H1 (cell line): ENCODE results near the gene TGM5. TPM values are rescaled to one million over a fixed set of nuclear protein-coding genes. Genes with fewer than 3 reads are reported as not detected.

Experiments
- CTCF ChIA-PET: fragments of 300-600 bp; sonication (Branson Sonifier 250); formaldehyde crosslinking; loops from one replicate; lab custom pipeline; 2021; ENCODE audit not compliant: partially characterized antibody; lab: Charles Lee
- POLR2A ChIA-PET: fragments of 300-600 bp; sonication (Branson Sonifier 250); formaldehyde crosslinking; loops from one replicate; lab custom pipeline; 2021; ENCODE audit warnings: inconsistent platforms; ENCODE audit not compliant: partially characterized antibody; lab: Charles Lee
- DNase-seq, 2 experiments: peaks; one replicate each; pipeline versions ENCODE4 v3.0.0 to v3.0.0-alpha.2; 2010 to 2022; ENCODE audit warnings: low spot score in 2 of 2, low read depth in 1 of 2, mixed read lengths in 1 of 2
- FAIRE-seq: peaks from 2 replicates; lab custom pipeline; 2011; peaks lifted over from hg19 to GRCh38; lab: Jason Lieb, UNC
- H2AFZ ChIP-seq: 2 replicates; pipeline ENCODE4 v1.8.1; 2012; ENCODE audit warnings: low read length, inconsistent platforms
- H2AK5ac ChIP-seq: 2 replicates; pipeline ENCODE4 v1.6.1; 2013; ENCODE audit warnings: low read depth, low read length
- H2BK120ac ChIP-seq: replicated peaks from 2 replicates; pipeline ENCODE3; 2013; ENCODE audit warnings: low read depth, low read length, inconsistent platforms
- H2BK12ac ChIP-seq: 2 replicates; pipeline ENCODE4 v1.6.1; 2013; ENCODE audit warnings: low read depth, low read length
- H2BK15ac ChIP-seq: 2 replicates; pipeline ENCODE4 v1.6.1; 2013; ENCODE audit warnings: low read length
- H2BK20ac ChIP-seq: 2 replicates; pipeline ENCODE4 v1.6.1; 2013; ENCODE audit warnings: low read length
- H2BK5ac ChIP-seq: 2 replicates; pipeline ENCODE4 v1.6.1; 2013; ENCODE audit warnings: low read depth, low read length
- H3K14ac ChIP-seq: 2 replicates; pipeline ENCODE4 v1.6.1; 2013; ENCODE audit warnings: inconsistent platforms; ENCODE audit not compliant: insufficient read length
- H3K18ac ChIP-seq: 2 replicates; pipeline ENCODE4 v1.6.1; 2013; ENCODE audit warnings: low read length; ENCODE audit errors: extremely low read depth
- H3K23ac ChIP-seq: 2 replicates; pipeline ENCODE4 v1.6.1; 2013; ENCODE audit warnings: inconsistent platforms; ENCODE audit not compliant: insufficient read length
- H3K23me2 ChIP-seq: 2 replicates; pipeline ENCODE4 v1.6.1; 2013; ENCODE audit warnings: low read depth, low read length
- H3K27ac ChIP-seq: 2 replicates; pipeline ENCODE4 v1.6.1; 2011; ENCODE audit warnings: low read depth, low read length, inconsistent platforms
- H3K27me3 ChIP-seq, 4 experiments: replicated peaks in 1 of 4; 1 replicate in 1 of 4; 2 replicates in 3 of 4; pipeline versions ENCODE4 v1.6.1 to v1.8.1; 2011 to 2013; ENCODE audit warnings: low read length in 3 of 4, mild to moderate bottlenecking in 3 of 4, inconsistent platforms in 2 of 4, mixed read lengths in 2 of 4, moderate library complexity in 1 of 4; ENCODE audit not compliant: control insufficient read depth in 3 of 4, insufficient read depth in 3 of 4; ENCODE audit errors: extremely low read depth in 1 of 4
- H3K36me3 ChIP-seq, 4 experiments: 2 replicates each; pipeline versions ENCODE4 v1.6.1 to v1.8.1; 2011 to 2013; ENCODE audit warnings: mild to moderate bottlenecking in 4 of 4, low read length in 3 of 4, moderate library complexity in 2 of 4, control low read depth in 1 of 4, inconsistent platforms in 1 of 4; ENCODE audit not compliant: insufficient read depth in 4 of 4, control insufficient read depth in 2 of 4
- H3K4ac ChIP-seq: replicated peaks from 2 replicates; pipeline ENCODE3; 2013; ENCODE audit warnings: low read length, low read depth, mixed read lengths, inconsistent platforms; ENCODE audit not compliant: insufficient read length
- H3K4me1 ChIP-seq, 4 experiments: replicated peaks in 1 of 4; 1 replicate in 1 of 4; 2 replicates in 3 of 4; pipeline versions ENCODE4 v1.6.1 to v1.8.1; 2011 to 2013; ENCODE audit warnings: low read length in 3 of 4, inconsistent platforms in 2 of 4, mixed read lengths in 1 of 4; ENCODE audit not compliant: insufficient read depth in 4 of 4, control insufficient read depth in 3 of 4
- H3K4me2 ChIP-seq, 2 experiments: 2 replicates each; pipeline versions ENCODE4 v1.6.1 to v1.8.1; 2011 to 2013; ENCODE audit warnings: low read depth in 2 of 2, low read length in 2 of 2, control low read depth in 1 of 2, inconsistent platforms in 1 of 2, mild to moderate bottlenecking in 1 of 2; ENCODE audit not compliant: insufficient read depth in 1 of 2
- H3K4me3 ChIP-seq, 4 experiments: fragments of 200-600, 300-600 bp in 1 of 4; sonication (generic), shearing (Covaris generic), sonication (Bioruptor Twin) in 1 of 4; 2 replicates each; pipeline versions ENCODE4 v1.5.1 to v1.8.1; 2011 to 2016; ENCODE audit warnings: low read length in 4 of 4, low read depth in 3 of 4, control low read depth in 2 of 4, inconsistent platforms in 2 of 4, mild to moderate bottlenecking in 2 of 4, mixed read lengths in 1 of 4, moderate library complexity in 1 of 4; ENCODE audit not compliant: insufficient read depth in 2 of 4; ENCODE audit errors: extremely low read depth in 1 of 4
- H3K56ac ChIP-seq: replicated peaks from 2 replicates; pipeline ENCODE3; 2013; ENCODE audit warnings: low read depth, mild to moderate bottlenecking, mixed read lengths, low read length, inconsistent platforms; ENCODE audit not compliant: insufficient read length
- H3K79me1 ChIP-seq: 2 replicates; pipeline ENCODE4 v1.6.1; 2013; ENCODE audit warnings: low read depth, low read length, control low read depth
- H3K79me2 ChIP-seq, 2 experiments: 2 replicates each; pipeline versions ENCODE4 v1.6.1 to v1.8.1; 2012 to 2013; ENCODE audit warnings: low read length in 2 of 2, mild to moderate bottlenecking in 2 of 2, inconsistent platforms in 1 of 2; ENCODE audit not compliant: insufficient read depth in 2 of 2, control insufficient read depth in 1 of 2
- H3K9ac ChIP-seq, 4 experiments: replicated peaks in 1 of 4; 1 replicate in 1 of 4; 2 replicates in 3 of 4; pipeline versions ENCODE4 v1.6.1 to v1.8.1; 2011 to 2013; ENCODE audit warnings: low read depth in 3 of 4, low read length in 3 of 4, control low read depth in 2 of 4, mild to moderate bottlenecking in 2 of 4, moderate library complexity in 2 of 4, inconsistent platforms in 1 of 4; ENCODE audit errors: extremely low read depth in 1 of 4
- H3K9me3 ChIP-seq, 2 experiments: 2 replicates each; pipeline versions ENCODE4 v1.6.1 to v1.8.1; 2012 to 2013; ENCODE audit warnings: mild to moderate bottlenecking in 2 of 2, moderate library complexity in 2 of 2, control low read depth in 1 of 2, inconsistent platforms in 1 of 2, low read depth in 1 of 2, low read length in 1 of 2, mixed read lengths in 1 of 2; ENCODE audit not compliant: insufficient read depth in 2 of 2
- H4K20me1 ChIP-seq, 2 experiments: replicated peaks in 1 of 2; 2 replicates each; pipeline versions ENCODE3 to v1.8.1; 2011 to 2013; ENCODE audit warnings: inconsistent platforms in 2 of 2, low read length in 2 of 2, mild to moderate bottlenecking in 1 of 2; ENCODE audit not compliant: insufficient read depth in 2 of 2, control insufficient read depth in 1 of 2
- H4K5ac ChIP-seq: 2 replicates; pipeline ENCODE4 v1.6.1; 2013; ENCODE audit warnings: low read length, low read depth, mixed read lengths, inconsistent platforms; ENCODE audit not compliant: insufficient read length
- H4K8ac ChIP-seq: 2 replicates; pipeline ENCODE4 v1.8.0; 2013; ENCODE audit warnings: mild to moderate bottlenecking, moderate library complexity, low read length, inconsistent platforms; ENCODE audit not compliant: insufficient read depth; ENCODE audit errors: extremely low read depth
- H4K91ac ChIP-seq: replicated peaks from 2 replicates; pipeline ENCODE3; 2013; ENCODE audit warnings: low read length, mixed read lengths, inconsistent platforms; ENCODE audit not compliant: insufficient read length
- ASH2L ChIP-seq: fragments of 200-600, 300-600 bp; sonication (generic); IDR thresholded peaks from one replicate; pipeline ENCODE4 v1.7.1; 2017; ENCODE audit warnings: low read length
- CHD2 ChIP-seq: IDR thresholded peaks from 2 replicates; pipeline ENCODE4 v1.6.1; 2012; ENCODE audit warnings: low read length, improper control_type of control experiment
- NRF1 ChIP-seq: IDR thresholded peaks from 2 replicates; pipeline ENCODE4 v1.6.1; 2011; ENCODE audit warnings: mild to moderate bottlenecking, low read depth, low read length, improper control_type of control experiment
- POLR2AphosphoS5 ChIP-seq: IDR thresholded peaks from 2 replicates; pipeline ENCODE4 v1.6.1; 2011; ENCODE audit warnings: low read depth, low read length
- SIN3A ChIP-seq, 2 experiments: IDR thresholded peaks in 1 of 2; conservative IDR thresholded peaks in 1 of 2; 2 replicates each; pipeline ENCODE4 v1.6.1; 2011 to 2012; ENCODE audit warnings: low read length in 2 of 2, improper control_type of control experiment in 1 of 2, low read depth in 1 of 2, mild to moderate bottlenecking in 1 of 2
- SP4 ChIP-seq: IDR thresholded peaks from 2 replicates; pipeline ENCODE4 v1.6.1; 2012; ENCODE audit warnings: low read length, inconsistent platforms
- SRF ChIP-seq: IDR thresholded peaks from 2 replicates; pipeline ENCODE4 v1.6.1; 2011; ENCODE audit warnings: mild to moderate bottlenecking, low read depth, low read length, moderate library complexity
- WGBS, 2 experiments: shearing (Covaris generic) in 1 of 2; methylation state at CpG; one replicate each; pipeline versions ENCODE4 v1.1.6 to v1.1.7; 2013 to 2015; ENCODE audit warnings: low lambda C conversion rate in 2 of 2, mixed read lengths in 2 of 2, inconsistent platforms in 1 of 2, low coverage in 1 of 2, missing lambda C conversion rate in 1 of 2; ENCODE audit not compliant: insufficient replicate concordance in 2 of 2, insufficient coverage in 1 of 2, insufficient read length in 1 of 2; ENCODE audit errors: extremely low coverage in 1 of 2, missing lambda C conversion rate in 1 of 2; 5-methylcytosine and 5-hydroxymethylcytosine counted together
- polyA plus RNA-seq, 7 experiments: library from polyadenylated mRNA; depleted of rRNA in 3 of 7; stranded (reverse) in 5 of 7; unstranded in 2 of 7; fragments of >200 nt in 5 of 7; fragments of 200-250 nt in 2 of 7; gene quantifications; 1 replicate in 5 of 7; 2 replicates in 1 of 7; 4 replicates in 1 of 7; pipeline versions ENCODE4 v1.2.1 to v1.2.3, GENCODE V29; 2011 to 2013; ENCODE audit warnings: missing spikeins in 2 of 7, mixed read lengths in 2 of 7
- total RNA-seq: library from RNA; stranded (reverse); fragmentation: NEBNext Ultra II Directional; extraction: Animal tissue kit (Norgen Biotek cat#: 25700); gene quantifications from 2 replicates; pipeline ENCODE4 v1.2.1, GENCODE V29; 2021

TGM5 gene
- total and polyA plus RNA-seq, 2 of the 8 experiments (the other 6 are each of a cell fraction or from before 2014, with no cell fraction given): not detected

DNA sequence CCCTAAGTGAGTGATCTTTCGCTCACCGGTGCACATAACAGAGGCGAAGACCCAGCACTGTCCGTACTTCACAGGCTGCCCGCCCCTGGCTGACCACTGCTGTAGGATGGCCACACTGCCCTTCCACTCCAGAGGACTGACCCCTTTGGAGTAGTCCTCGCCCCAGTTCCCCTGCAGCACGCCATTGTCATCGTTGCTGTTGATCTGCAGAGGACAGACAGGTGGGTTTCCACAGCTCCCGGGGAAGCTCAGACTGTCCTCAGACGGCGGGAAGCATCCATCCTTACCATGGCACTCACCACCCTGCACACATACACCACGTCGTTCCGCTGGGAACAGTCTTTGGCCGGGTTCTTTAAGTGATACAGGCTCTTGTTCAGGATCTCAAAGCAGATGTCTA, 20.5 kb upstream of the TGM5 start:
- Histone ChIP-seq H3K18ac (no peak overlapping the region), H2AK5ac (no peak overlapping the region), H3K4ac (no peak overlapping the region), H4K91ac (no peak overlapping the region), H3K27me3 (no peaks in the 10 kb centered on the region; a peak in 1 of 7 replicates), H3K36me3 (no peaks in the 10 kb centered on the region), H3K79me2 (no peaks in the 10 kb centered on the region), H3K4me2 (no peak overlapping the region), H2BK120ac (no peak overlapping the region), H2BK15ac (no peak overlapping the region), H2BK20ac (no peak overlapping the region), H3K23ac (no peak overlapping the region), H3K79me1 (no peaks in the 10 kb centered on the region), H2AFZ (no peak overlapping the region), H3K4me1 (no peaks in the 10 kb centered on the region), H2BK5ac (no peak overlapping the region), H4K5ac (no peak overlapping the region), H4K20me1 (no peaks in the 10 kb centered on the region), H3K9me3 (no peaks in the 10 kb centered on the region), H4K8ac (no peak overlapping the region), H3K27ac (no peak overlapping the region), H3K4me3 (no peak overlapping the region), H3K23me2 (no peaks in the 10 kb centered on the region), H3K56ac (no peak overlapping the region), H2BK12ac (no peak overlapping the region), H3K14ac (no peak overlapping the region), H3K9ac (no peak overlapping the region)
- no peak for FAIRE-seq
- no peak for DNase-seq
- POLR2A ChIA-PET: no interaction called here
- CTCF ChIA-PET: interaction anchor here (0.6 to 7.3 kb wide), 13 partner anchors 9 to 180 kb away, joined by 3 to 178 read pairs (median 32); partner anchors contain the start of genes CCNDBP1, EPB42 and TGM5
- TF ChIP-seq NRF1: no peak
- TF ChIP-seq SIN3A (conservative IDR thresholded peaks at IDR 0.05 in 1 of 2, IDR thresholded peaks at IDR 0.05 in 1 of 2; ENCODE audit: low read depth in 1 of 2, low read length in 2 of 2): no peak
- TF ChIP-seq SRF: no peak
- TF ChIP-seq CHD2: no peak
- TF ChIP-seq SP4: no peak
- no peak for TF ChIP-seq ASH2L
- TF ChIP-seq POLR2AphosphoS5: no peak
- WGBS, 2 experiments: 88% methylated on average over 15 of the region's 15 CpGs; no CpG with 5 or more reads in 1 of the 2 experiments
